IPS-18a (cell line): ENCODE measurements around the gene PDLIM4.

Source experiments
- H3K27ac ChIP-seq: one replicate; pipeline ENCODE4 v1.5.1; 2013; ENCODE audit warnings: low read length
- H3K27me3 ChIP-seq: one replicate; pipeline ENCODE4 v1.6.1; 2013; ENCODE audit warnings: mild to moderate bottlenecking, low read length; ENCODE audit not compliant: control insufficient read depth, insufficient read depth
- H3K36me3 ChIP-seq: one replicate; pipeline ENCODE4 v1.6.1; 2013; ENCODE audit warnings: low read depth, low read length; ENCODE audit not compliant: control insufficient read depth
- H3K4me1 ChIP-seq: one replicate; pipeline ENCODE4 v1.6.1; 2013; ENCODE audit warnings: low read depth, low read length; ENCODE audit not compliant: control insufficient read depth
- H3K4me3 ChIP-seq: one replicate; pipeline ENCODE4 v1.5.1; 2013; ENCODE audit warnings: low read length
- H3K9ac ChIP-seq: one replicate; pipeline ENCODE4 v1.6.1; 2013; ENCODE audit warnings: mild to moderate bottlenecking, low read length, moderate library complexity
- H3K9me3 ChIP-seq: one replicate; pipeline ENCODE4 v1.6.1; 2013; ENCODE audit warnings: low read depth, low read length; ENCODE audit not compliant: control insufficient read depth

The PDLIM4 gene

GRCh38 chr5:132271251-132272246 lies 14.1 kb downstream of the PDLIM4 start:
- no peaks in the 10 kb centered on the region for H3K9me3 ChIP-seq
- no peaks in the 10 kb centered on the region for H3K36me3 ChIP-seq
- no peak overlapping the region for H3K4me3 ChIP-seq
- no peak overlapping the region for H3K9ac ChIP-seq
- H3K27ac ChIP-seq = no peak overlapping the region
- no peaks in the 10 kb centered on the region for H3K27me3 ChIP-seq
- H3K4me1 ChIP-seq = peaks cover 3% of the 10 kb centered on the region

GRCh38 chr5:132272311-132273210 lies 15.1 kb downstream of the PDLIM4 start:
- Histone ChIP-seq H3K4me3 (no peak overlapping the region), H3K4me1 (peaks cover 3% of the 10 kb centered on the region), H3K9me3 (no peaks in the 10 kb centered on the region), H3K36me3 (no peaks in the 10 kb centered on the region), H3K9ac (no peak overlapping the region), H3K27ac (no peak overlapping the region), H3K27me3 (no peaks in the 10 kb centered on the region)

- Histone ChIP-seq H3K9me3 (no peaks in the 10 kb centered on the region), H3K36me3 (no peaks in the 10 kb centered on the region), H3K27ac (no peak overlapping the region), H3K4me3 (no peak overlapping the region), H3K27me3 (no peaks in the 10 kb centered on the region), H3K9ac (no peak overlapping the region), H3K4me1 (peaks cover 12% of the 10 kb centered on the region)
Observed at GRCh38 chr5:132273631-132274030, 16.1 kb downstream of the PDLIM4 start.

- Histone ChIP-seq H3K36me3 (no peaks in the 10 kb centered on the region), H3K9me3 (no peaks in the 10 kb centered on the region), H3K27me3 (no peaks in the 10 kb centered on the region), H3K27ac (no peak overlapping the region), H3K4me3 (no peak overlapping the region), H3K9ac (no peak overlapping the region), H3K4me1 (peaks cover 12% of the 10 kb centered on the region)
Observed at GRCh38 chr5:132274050-132274792, 16.7 kb downstream of the PDLIM4 start.

- no peaks in the 10 kb centered on the region for H3K9me3 ChIP-seq
- H3K4me3 ChIP-seq = no peak overlapping the region
- no peak overlapping the region for H3K9ac ChIP-seq
- no peaks in the 10 kb centered on the region for H3K36me3 ChIP-seq
- no peaks in the 10 kb centered on the region for H3K27me3 ChIP-seq
- H3K4me1 ChIP-seq = peaks cover 12% of the 10 kb centered on the region
- H3K27ac ChIP-seq = no peak overlapping the region
Observed at GRCh38 chr5:132275367-132276220, 18.1 kb downstream of the PDLIM4 start.

- Histone ChIP-seq H3K4me3 (no peak overlapping the region), H3K4me1 (peaks cover 12% of the 10 kb centered on the region), H3K9ac (no peak overlapping the region), H3K36me3 (no peaks in the 10 kb centered on the region), H3K27me3 (no peaks in the 10 kb centered on the region), H3K27ac (no peak overlapping the region), H3K9me3 (no peaks in the 10 kb centered on the region)
Observed at GRCh38 chr5:132277256-132277655, 19.8 kb downstream of the PDLIM4 start.

- no peaks in the 10 kb centered on the region for H3K27me3 ChIP-seq
- H3K4me3 ChIP-seq = no peak overlapping the region
- H3K27ac ChIP-seq = no peak overlapping the region
- no peaks in the 10 kb centered on the region for H3K36me3 ChIP-seq
- peaks cover 9% of the 10 kb centered on the region for H3K4me1 ChIP-seq
- H3K9me3 ChIP-seq = no peaks in the 10 kb centered on the region
- H3K9ac ChIP-seq = no peak overlapping the region
Observed at GRCh38 chr5:132277971-132278853, 20.7 kb downstream of the PDLIM4 start.

GRCh38 chr5:132279801-132280200 lies 22.3 kb downstream of the PDLIM4 start:
- H3K4me1 ChIP-seq = peaks cover 9% of the 10 kb centered on the region
- no peaks in the 10 kb centered on the region for H3K27me3 ChIP-seq
- no peak overlapping the region for H3K4me3 ChIP-seq
- no peak overlapping the region for H3K27ac ChIP-seq
- H3K9ac ChIP-seq = no peak overlapping the region
- H3K36me3 ChIP-seq = no peaks in the 10 kb centered on the region
- H3K9me3 ChIP-seq = no peaks in the 10 kb centered on the region

- no peak overlapping the region for H3K9ac ChIP-seq
- H3K4me3 ChIP-seq = no peak overlapping the region
- peaks cover 9% of the 10 kb centered on the region for H3K4me1 ChIP-seq
Observed at GRCh38 chr5:132280371-132281240, 23.1 kb downstream of the PDLIM4 start.

More at GRCh38 chr5:132280371-132281240, 23.1 kb downstream of the PDLIM4 start:
- Histone ChIP-seq H3K27me3 (no peaks in the 10 kb centered on the region), H3K36me3 (no peaks in the 10 kb centered on the region), H3K9me3 (no peaks in the 10 kb centered on the region), H3K27ac (no peak overlapping the region)
